Left colon (tissue), 2 donors: Measurements from ENCODE around the gene FEM1B. TPM values are rescaled to one million over a fixed set of nuclear protein-coding genes. Genes with fewer than 3 reads are reported as not detected.

Source experiments
- ATAC-seq: fragments of 200-7000 bp; cut with Tn5 transposase; one replicate; pipeline ENCODE4 v1.9.1; 2020; ENCODE audit warnings: mild to moderate bottlenecking, moderate library complexity
- DNase-seq, 2 donors: peaks; one replicate each; pipeline ENCODE4 v3.0.0-alpha.2; 2020
- intact Hi-C, 2 donors: fragments of 100-400 bp; cut with DNase I in 1 of 2; cut with micrococcal nuclease in 1 of 2; formaldehyde crosslinking; loops; one replicate each; pipeline versions ENCODE4 v1.11.2 to v1.14.0; 2022; cut with DNase I, micrococcal nuclease
- total RNA-seq, 2 donors: library from RNA; stranded (reverse); fragmentation: NEBNext Ultra II Directional; extraction: Animal tissue kit (Norgen Biotek cat#: 25700); gene quantifications; one replicate each; pipeline ENCODE4 v1.2.1, GENCODE V29; 2021
- donor health status: DM: no; HTN: no; CAD: no.
- donor health status: DM: yes; HTN: yes; CAD: no.

Gene FEM1B
- total RNA-seq, 2 donors from 2014 or later = 51.2 to 55.3 TPM

DNA sequence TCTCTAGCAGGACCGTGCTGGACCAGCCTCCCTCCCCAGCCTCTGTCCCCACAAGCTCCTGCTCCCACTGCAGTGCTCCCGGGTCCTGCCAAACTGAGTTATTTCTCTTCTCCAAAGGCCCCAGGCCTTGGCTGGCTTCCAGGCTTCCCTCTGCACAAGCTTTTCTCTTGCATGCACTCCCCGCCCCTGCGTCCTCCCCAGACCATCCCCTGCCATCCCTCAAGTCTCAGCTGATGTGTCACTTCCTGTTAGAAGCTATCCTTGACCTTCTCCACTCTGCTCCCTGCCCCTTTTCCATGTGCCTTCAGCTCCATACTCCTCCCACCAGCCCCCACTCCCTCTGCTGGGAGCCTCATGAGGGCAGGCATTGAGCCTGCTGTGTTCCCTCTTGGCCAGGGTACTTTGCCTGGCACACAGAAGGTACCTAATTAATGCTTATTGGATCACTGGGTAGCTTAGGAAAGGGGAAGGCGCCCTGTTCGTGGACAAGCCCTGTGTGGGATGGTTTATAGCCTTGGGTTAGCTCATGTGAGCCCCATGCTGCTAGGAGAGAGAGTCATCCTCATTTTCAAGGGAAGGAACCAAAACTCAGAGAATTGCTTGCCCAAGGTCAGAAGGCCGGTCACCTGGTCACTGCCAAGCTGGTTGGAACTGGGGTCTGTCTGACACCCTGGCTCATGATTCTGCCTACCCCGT is 56.4 kb downstream of the FEM1B start:
- intact Hi-C loops = no loop called here
- ATAC-seq = no peak
- DNase-seq = peak; percentile 36

- intact Hi-C loops = no loop called here
- DNase-seq (no peak), ATAC-seq (no peak)
Observed at GRCh38 chr15:68334661-68335124, 57.1 kb downstream of the FEM1B start.

DNA sequence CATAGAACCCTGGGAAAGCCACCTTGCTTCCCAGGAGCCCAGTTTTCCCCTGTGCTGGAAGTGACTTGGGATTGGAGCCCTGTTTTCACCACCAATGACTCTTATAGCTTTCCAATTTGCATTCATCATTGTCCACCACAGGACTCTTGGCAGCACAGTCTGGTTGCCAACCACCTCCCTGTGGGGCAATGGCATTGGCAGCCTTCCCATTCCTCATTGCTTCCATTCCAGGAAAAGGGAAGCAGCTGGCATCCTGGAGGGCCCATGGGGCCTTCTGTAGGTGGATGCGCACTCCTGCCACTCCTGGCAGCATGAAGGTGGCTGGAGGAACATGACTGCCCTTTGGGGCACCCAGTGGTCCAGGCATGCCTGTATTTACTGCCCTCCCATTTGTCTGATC is 57.7 kb downstream of the FEM1B start:
- no peak for DNase-seq
- peak; percentile 29 for ATAC-seq
- intact Hi-C loops = no loop called here

GRCh38 chr15:68335655-68336054 is 58.1 kb downstream of the FEM1B start:
- DNase-seq (no peak), ATAC-seq (no peak)
- intact Hi-C loops = no loop called here

DNA sequence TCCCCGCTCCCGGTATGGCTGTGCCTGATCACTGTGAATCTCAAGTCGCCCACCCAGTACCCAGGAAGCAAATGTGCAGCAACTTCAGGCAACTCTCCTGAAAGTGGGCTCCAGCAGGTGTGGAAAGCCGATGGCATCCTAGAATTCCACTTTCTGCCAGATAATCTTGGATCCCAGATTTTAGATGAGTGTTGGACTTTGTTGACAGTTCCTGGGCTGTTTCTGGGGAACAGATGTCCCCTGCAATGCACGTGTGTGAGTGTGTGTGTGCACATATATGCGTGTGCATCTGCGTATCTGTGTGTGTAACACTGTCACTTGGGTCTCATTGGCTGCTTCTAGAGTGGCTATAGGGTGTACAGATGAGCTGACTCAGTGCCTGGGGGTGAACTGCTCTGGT is 59.0 kb downstream of the FEM1B start:
- intact Hi-C loops = no loop called here
- DNase-seq (no peak), ATAC-seq (no peak)

DNA sequence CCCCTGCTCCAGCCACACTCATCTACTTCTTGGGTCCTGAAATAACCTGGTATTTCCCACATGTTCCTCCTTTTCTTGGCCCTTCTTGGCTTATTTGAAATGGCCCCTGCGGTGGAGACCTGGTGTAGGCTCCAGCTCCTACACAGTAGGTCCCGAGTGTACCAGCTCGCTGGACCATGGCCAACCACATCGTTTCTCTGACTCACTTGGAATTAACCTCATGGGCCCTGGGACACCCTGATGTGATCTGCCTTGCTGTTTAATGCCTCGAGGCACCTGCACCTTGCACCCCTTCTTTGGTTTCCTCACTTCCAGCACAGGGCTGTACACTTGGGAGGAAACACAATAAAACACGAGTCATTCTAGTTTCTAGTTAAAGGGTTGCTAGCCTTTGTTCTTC is 60.3 kb downstream of the FEM1B start:
- no peak for DNase-seq
- no peak for ATAC-seq
- intact Hi-C loops = no loop called here

DNA sequence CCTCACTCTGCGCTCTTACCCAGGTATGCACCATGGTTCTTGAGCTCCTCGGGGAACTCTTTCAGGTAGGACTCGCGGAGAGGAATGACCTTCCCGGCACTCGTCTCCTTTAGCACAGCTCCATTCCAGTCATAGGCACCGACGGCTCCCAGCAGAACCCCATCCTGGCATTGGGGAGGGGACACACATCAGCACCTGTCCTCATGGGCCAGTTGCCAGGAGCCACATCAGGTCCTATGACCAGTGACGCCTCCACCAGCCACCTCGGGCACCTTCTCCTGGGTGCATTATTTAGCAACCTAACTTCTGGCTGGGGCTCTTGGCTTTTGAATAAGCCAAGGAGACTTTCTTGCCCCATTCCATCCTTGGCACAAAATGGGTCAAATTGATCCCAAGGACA is 61.9 kb downstream of the FEM1B start:
- DNase-seq (no peak), ATAC-seq (no peak)
- intact Hi-C loops = no loop called here

GRCh38 chr15:68340726-68341671 is 63.5 kb downstream of the FEM1B start:
- DNase-seq (no peak), ATAC-seq (no peak)
- intact Hi-C loops = no loop called here

GRCh38 chr15:68341760-68342725 is 64.5 kb downstream of the FEM1B start:
- DNase-seq (no peak), ATAC-seq (no peak)
- intact Hi-C loops = no loop called here

DNA sequence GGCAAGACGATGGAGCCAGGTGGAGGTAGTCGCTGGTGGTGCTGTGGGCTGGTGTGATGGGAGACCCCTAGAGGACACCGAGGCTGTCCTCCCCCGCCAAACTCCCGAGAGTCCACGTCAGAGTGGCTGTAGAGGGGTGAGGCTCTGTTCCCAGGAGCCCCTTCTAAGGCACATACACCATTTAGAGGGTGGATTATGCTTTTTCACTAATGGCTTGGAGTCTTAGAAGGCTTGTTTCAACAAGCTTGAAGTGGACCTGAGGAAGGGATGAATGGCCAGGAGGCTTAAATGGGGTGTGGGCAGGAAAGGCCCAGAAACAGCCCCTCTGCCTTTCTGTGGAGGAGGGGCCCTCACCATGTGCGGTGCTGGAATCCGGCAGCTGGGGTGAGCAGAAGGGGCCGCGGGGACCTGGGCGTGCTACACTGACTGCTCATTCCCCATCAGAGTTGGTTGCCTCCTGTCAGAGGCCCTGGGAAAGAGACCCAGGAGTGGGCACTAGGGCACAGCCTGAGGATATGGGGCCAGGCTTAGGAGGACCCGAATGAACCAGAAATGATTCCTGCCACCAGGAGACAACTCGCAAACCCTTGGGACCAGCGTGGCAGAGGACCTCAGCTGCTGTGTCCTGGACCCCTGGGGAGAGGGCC is 66.2 kb downstream of the FEM1B start:
- DNase-seq = no peak
- intact Hi-C loops = no loop called here
- ATAC-seq = no peak

DNA sequence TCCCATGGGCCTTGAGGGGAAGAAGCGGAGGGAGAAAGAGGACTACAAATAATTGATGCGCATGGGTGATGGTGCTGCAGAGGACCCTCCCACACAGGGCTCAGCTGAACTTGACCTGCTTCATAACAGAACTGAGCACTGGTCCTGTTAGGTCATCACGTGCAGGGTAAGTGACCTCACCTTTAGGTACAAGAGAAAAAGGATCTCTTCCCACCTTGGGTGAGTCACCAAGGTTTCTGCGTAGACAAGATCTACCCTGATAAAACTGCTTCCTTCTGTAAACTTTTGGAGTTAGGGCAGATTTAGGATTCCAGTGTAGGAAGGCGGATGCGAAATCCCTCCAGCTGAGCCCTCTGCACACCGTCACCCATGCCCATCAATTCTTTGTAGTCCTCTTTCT is 67.1 kb downstream of the FEM1B start:
- DNase-seq = no peak
- intact Hi-C loops = no loop called here
- no peak for ATAC-seq

Other genes starting within 250 kb of the FEM1B start
- gene PIAS1, start 223.4 kb upstream of the FEM1B start, total RNA-seq = 10 to 100 TPM; 33.9 to 35.5 TPM
- 100 to 1,000 TPM; 118 to 124 TPM for gene CALML4, start 72.4 kb upstream of the FEM1B start, total RNA-seq
- 10 to 100 TPM; 24.6 to 32.2 TPM for gene CLN6, start 48.0 kb upstream of the FEM1B start, total RNA-seq
- gene ITGA11, start 154.4 kb downstream of the FEM1B start, total RNA-seq = 1 to 10 TPM; 1.4 to 2.4 TPM